ENCODE measurements around the gene TEC.
"Not testable (repeated sequence)": the region's sequence is repeated elsewhere in the genome, so short reads cannot be mapped to it uniquely, and the experiment has no call there.

DNA sequence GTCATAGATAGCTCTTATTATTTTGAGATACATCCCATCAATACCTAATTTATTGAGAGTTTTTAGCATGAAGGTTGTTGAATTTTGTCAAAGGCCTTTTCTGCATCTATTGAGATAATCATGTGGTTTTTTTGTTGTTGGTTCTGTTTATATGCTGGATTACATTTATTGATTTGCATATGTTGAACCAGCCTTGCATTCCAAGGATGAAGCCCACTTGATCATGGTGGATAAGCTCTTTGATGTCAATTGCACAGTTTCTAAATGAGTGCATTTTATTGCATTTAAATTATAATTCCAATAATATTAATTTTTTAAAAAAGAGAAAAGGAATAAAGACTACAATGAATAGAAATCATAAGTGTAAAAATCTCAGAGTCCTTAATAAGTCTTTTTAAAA, 45.1 kb upstream of the TEC start:
- TF ChIP-seq, protein P1, sequence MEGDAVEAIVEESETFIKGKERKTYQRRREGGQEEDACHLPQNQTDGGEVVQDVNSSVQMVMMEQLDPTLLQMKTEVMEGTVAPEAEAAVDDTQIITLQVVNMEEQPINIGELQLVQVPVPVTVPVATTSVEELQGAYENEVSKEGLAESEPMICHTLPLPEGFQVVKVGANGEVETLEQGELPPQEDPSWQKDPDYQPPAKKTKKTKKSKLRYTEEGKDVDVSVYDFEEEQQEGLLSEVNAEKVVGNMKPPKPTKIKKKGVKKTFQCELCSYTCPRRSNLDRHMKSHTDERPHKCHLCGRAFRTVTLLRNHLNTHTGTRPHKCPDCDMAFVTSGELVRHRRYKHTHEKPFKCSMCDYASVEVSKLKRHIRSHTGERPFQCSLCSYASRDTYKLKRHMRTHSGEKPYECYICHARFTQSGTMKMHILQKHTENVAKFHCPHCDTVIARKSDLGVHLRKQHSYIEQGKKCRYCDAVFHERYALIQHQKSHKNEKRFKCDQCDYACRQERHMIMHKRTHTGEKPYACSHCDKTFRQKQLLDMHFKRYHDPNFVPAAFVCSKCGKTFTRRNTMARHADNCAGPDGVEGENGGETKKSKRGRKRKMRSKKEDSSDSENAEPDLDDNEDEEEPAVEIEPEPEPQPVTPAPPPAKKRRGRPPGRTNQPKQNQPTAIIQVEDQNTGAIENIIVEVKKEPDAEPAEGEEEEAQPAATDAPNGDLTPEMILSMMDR (conservative IDR thresholded peaks at IDR 0.05; ENCODE audit: low read length), result not testable (repeated sequence)
- TF ChIP-seq EZH2phosphoT487 (IDR thresholded peaks at IDR 0.05; ENCODE audit: borderline replicate concordance, low read depth, low read length), result not testable (repeated sequence)
